Hepatocyte (in vitro differentiated cells): ENCODE results near the gene ANO9. TPM values are rescaled to one million over a fixed set of nuclear protein-coding genes. Genes with fewer than 3 reads are reported as not detected.

Experiments
- DNase-seq: peaks from one replicate; pipeline ENCODE4 v3.0.0-alpha.2; 2016; ENCODE audit warnings: low spot score
- H2AFZ ChIP-seq: fragments of 200-600 bp; sonication (generic); 2 replicates; pipeline ENCODE4 v1.6.0; 2016; ENCODE audit warnings: antibody characterized with exemption, mild to moderate bottlenecking
- H3K27ac ChIP-seq: fragments of 200-600 bp; sonication (generic); 2 replicates; pipeline ENCODE4 v1.5.1; 2016; ENCODE audit warnings: mild to moderate bottlenecking
- H3K27me3 ChIP-seq: fragments of 200-600 bp; sonication (generic); 2 replicates; pipeline ENCODE4 v1.6.1; 2016
- H3K36me3 ChIP-seq: fragments of 200-600 bp; sonication (generic); replicated peaks from 2 replicates; pipeline ENCODE4 v1.5.1; 2016; ENCODE audit warnings: low read depth; ENCODE audit not compliant: insufficient read depth
- H3K4me1 ChIP-seq: fragments of 200-600 bp; sonication (generic); 2 replicates; pipeline ENCODE4 v1.5.1; 2016; ENCODE audit warnings: mild to moderate bottlenecking, moderate library complexity; ENCODE audit not compliant: insufficient read depth
- H3K4me2 ChIP-seq: fragments of 200-600 bp; sonication (generic); 2 replicates; pipeline ENCODE4 v1.6.0; 2016
- H3K4me3 ChIP-seq: fragments of 200-600 bp; sonication (generic); 2 replicates; pipeline ENCODE4 v1.5.1; 2016; ENCODE audit warnings: mild to moderate bottlenecking
- H3K79me2 ChIP-seq: fragments of 200-600 bp; sonication (generic); 2 replicates; pipeline ENCODE4 v1.6.0; 2017; ENCODE audit warnings: mild to moderate bottlenecking
- H3K9me2 ChIP-seq: fragments of 200-600 bp; sonication (generic); replicated peaks from 2 replicates; pipeline ENCODE4 v1.6.0; 2017; ENCODE audit warnings: mild to moderate bottlenecking; ENCODE audit not compliant: insufficient read depth
- H3K9me3 ChIP-seq: fragments of 200-600 bp; sonication (generic); 2 replicates; pipeline ENCODE4 v1.5.1; 2016; ENCODE audit warnings: low read depth, mild to moderate bottlenecking
- H4K20me1 ChIP-seq: fragments of 200-600 bp; sonication (generic); 2 replicates; pipeline ENCODE4 v1.6.0; 2016; ENCODE audit warnings: mild to moderate bottlenecking; ENCODE audit not compliant: insufficient read depth, poor library complexity, severe bottlenecking
- CTCF ChIP-seq: fragments of 200-600 bp; sonication (generic); IDR thresholded peaks from 2 replicates; pipeline ENCODE4 v1.5.1; 2016; ENCODE audit warnings: antibody characterized with exemption, mild to moderate bottlenecking; ENCODE audit not compliant: poor library complexity
- EZH2 ChIP-seq: fragments of 200-600 bp; sonication (generic); IDR thresholded peaks from 2 replicates; pipeline ENCODE4 v1.6.1; 2016; ENCODE audit warnings: antibody characterized with exemption, mild to moderate bottlenecking, borderline replicate concordance
- EZH2phosphoT487 ChIP-seq: fragments of 200-600 bp; sonication (generic); IDR thresholded peaks from one replicate; pipeline ENCODE4 v1.6.1; 2018; ENCODE audit warnings: antibody characterized with exemption, mild to moderate bottlenecking, low read depth, moderate library complexity; ENCODE audit not compliant: unreplicated experiment, severe bottlenecking
- WGBS: methylation state at CpG from one replicate; pipeline ENCODE4 v1.1.6; 2016; ENCODE audit warnings: low lambda C conversion rate; ENCODE audit errors: missing lambda C conversion rate; 5-methylcytosine and 5-hydroxymethylcytosine counted together
- polyA plus RNA-seq: library from polyadenylated mRNA; unstranded; fragments of >200 nt; fragmentation: Nextera tagmentation; extraction: Ambion mirVana; gene quantifications from 2 replicates; pipeline ENCODE4 v1.2.1, GENCODE V29; 2016
- total RNA-seq: library from RNA; depleted of rRNA; stranded (reverse); fragments of >200 nt; gene quantifications from 2 replicates; pipeline ENCODE4 v1.2.3, GENCODE V29; 2014

ANO9 gene
- total and polyA plus RNA-seq, 2 experiments from 2014 or later, result 21.2 to 35.7 TPM

- H2AFZ ChIP-seq, result no peak overlapping the region
- no peaks in the 10 kb centered on the region for H3K36me3 ChIP-seq
- H3K79me2 ChIP-seq, result peaks cover 17% of the 10 kb centered on the region
- H3K4me1 ChIP-seq, result peaks cover 15% of the 10 kb centered on the region
- H3K9me2 ChIP-seq, result no peaks in the 10 kb centered on the region
- peak overlapping the region; percentile 99 for H3K27ac ChIP-seq
- peak overlapping the region; percentile 85 for H3K4me2 ChIP-seq
- no peaks in the 10 kb centered on the region for H3K9me3 ChIP-seq
- H3K4me3 ChIP-seq, result peak overlapping the region; percentile 64
- TF ChIP-seq EZH2phosphoT487 (no peak), EZH2 (no peak), CTCF (no peak)
- no peak for DNase-seq
- H3K27me3 ChIP-seq, result no peaks in the 10 kb centered on the region
- 64% methylated on average over 25 of the region's 25 CpGs for WGBS
- peaks cover 11% of the 10 kb centered on the region for H4K20me1 ChIP-seq
Measured at GRCh38 chr11:394858-395655, 46.8 kb downstream of the ANO9 start.

GRCh38 chr11:394034-394857, 47.6 kb downstream of the ANO9 start, which contains the start of gene PKP3:
Gene PKP3 (plus strand): TSS chr11:394209. CDS start chr11:394293, 84 bp downstream.
- H3K27ac ChIP-seq, result peak within 1 kb of the TSS; percentile 99
- TF ChIP-seq EZH2, result no peak
- no peak for TF ChIP-seq EZH2phosphoT487
- no peak for TF ChIP-seq CTCF
- DNase-seq, result peak; percentile 94
- H3K27me3 ChIP-seq, result no peaks in the 10 kb centered on the region
- H2AFZ ChIP-seq, result peak within 1 kb of the TSS; percentile 55
- H4K20me1 ChIP-seq, result peaks cover 11% of the 10 kb centered on the region
- H3K9me2 ChIP-seq, result no peaks in the 10 kb centered on the region
- H3K36me3 ChIP-seq, result no peaks in the 10 kb centered on the region
- H3K4me3 ChIP-seq, result peak within 1 kb of the TSS; percentile 64
- 32% methylated on average over 49 of the region's 57 CpGs for WGBS
- peaks cover 15% of the 10 kb centered on the region for H3K4me1 ChIP-seq
- no peaks in the 10 kb centered on the region for H3K9me3 ChIP-seq
- peak within 1 kb of the TSS; percentile 85 for H3K4me2 ChIP-seq
- H3K79me2 ChIP-seq, result peaks cover 17% of the 10 kb centered on the region

GRCh38 chr11:393219-394033, 48.4 kb downstream of the ANO9 start:
- peaks cover 17% of the 10 kb centered on the region for H3K79me2 ChIP-seq
- 63% methylated on average over 13 of the region's 17 CpGs for WGBS
- DNase-seq, result peak; percentile 90
- peaks cover 15% of the 10 kb centered on the region for H3K4me1 ChIP-seq
- peak overlapping the region; percentile 85 for H3K4me2 ChIP-seq
- peaks cover 11% of the 10 kb centered on the region for H4K20me1 ChIP-seq
- no peaks in the 10 kb centered on the region for H3K27me3 ChIP-seq
- peak overlapping the region; percentile 55 for H2AFZ ChIP-seq
- no peaks in the 10 kb centered on the region for H3K36me3 ChIP-seq
- H3K9me2 ChIP-seq, result no peaks in the 10 kb centered on the region
- no peak overlapping the region for H3K4me3 ChIP-seq
- no peak for TF ChIP-seq CTCF
- TF ChIP-seq EZH2, result no peak
- TF ChIP-seq EZH2phosphoT487, result no peak
- H3K27ac ChIP-seq, result peak overlapping the region; percentile 99
- no peaks in the 10 kb centered on the region for H3K9me3 ChIP-seq
